DOHH2 (cell line): ENCODE results near the gene STT3B.

Experiments
- H3F3A ChIP-seq: fragments of 200-600 bp; sonication (generic), shearing (Covaris generic); 2 replicates; pipeline ENCODE4 v1.6.0; 2016; ENCODE audit warnings: antibody characterized with exemption, mild to moderate bottlenecking; ENCODE audit not compliant: control insufficient read depth, insufficient read depth
- H3K27ac ChIP-seq: fragments of 200-600 bp; sonication (generic); 2 replicates; pipeline ENCODE4 v1.5.1; 2014; ENCODE audit warnings: low read depth, mild to moderate bottlenecking, low read length, moderate library complexity
- H3K27me3 ChIP-seq: fragments of 200-600 bp; sonication (generic); 2 replicates; pipeline ENCODE4 v1.6.1; 2014; ENCODE audit warnings: mild to moderate bottlenecking, low read length, mixed read lengths; ENCODE audit not compliant: control insufficient read depth
- H3K36me3 ChIP-seq: fragments of 200-600 bp; sonication (generic); 2 replicates; pipeline ENCODE4 v1.6.1; 2014; ENCODE audit warnings: mild to moderate bottlenecking, low read length, moderate library complexity, mixed read lengths; ENCODE audit not compliant: control insufficient read depth
- H3K4me1 ChIP-seq: fragments of 200-600 bp; sonication (generic); 2 replicates; pipeline ENCODE4 v1.6.1; 2014; ENCODE audit warnings: mild to moderate bottlenecking, low read length, mixed read lengths; ENCODE audit not compliant: control insufficient read depth
- H3K4me2 ChIP-seq: fragments of 200-600 bp; sonication (generic); 2 replicates; pipeline ENCODE4 v1.6.0; 2014; ENCODE audit warnings: mild to moderate bottlenecking, low read length, moderate library complexity
- H3K4me3 ChIP-seq: fragments of 200-600 bp; sonication (generic); 2 replicates; pipeline ENCODE4 v1.5.1; 2014; ENCODE audit warnings: mild to moderate bottlenecking, low read length, mixed read lengths
- H3K79me2 ChIP-seq: fragments of 200-600 bp; sonication (generic); 2 replicates; pipeline ENCODE4 v1.6.1; 2014; ENCODE audit warnings: mild to moderate bottlenecking, low read length, mixed read lengths; ENCODE audit not compliant: control insufficient read depth
- H3K9me2 ChIP-seq: fragments of 200-600 bp; sonication (generic); replicated peaks from 2 replicates; pipeline ENCODE4 v1.6.1; 2014; ENCODE audit warnings: mild to moderate bottlenecking, low read length, mixed read lengths; ENCODE audit not compliant: control insufficient read depth
- H3K9me3 ChIP-seq: fragments of 200-600 bp; sonication (generic); 2 replicates; pipeline ENCODE4 v1.6.1; 2014; ENCODE audit warnings: antibody characterized with exemption, low read length, mixed read lengths; ENCODE audit not compliant: control insufficient read depth, insufficient read depth
- H4K20me1 ChIP-seq: fragments of 200-600 bp; sonication (generic); 2 replicates; pipeline ENCODE4 v1.6.0; 2014; ENCODE audit warnings: low read depth, mild to moderate bottlenecking, antibody characterized with exemption, low read length, moderate library complexity; ENCODE audit not compliant: control insufficient read depth, insufficient read depth
- EZH2phosphoT487 ChIP-seq: fragments of 200-600 bp; sonication (generic); IDR thresholded peaks from 2 replicates; pipeline ENCODE4 v1.6.1; 2017; ENCODE audit warnings: borderline replicate concordance, mild to moderate bottlenecking, antibody characterized with exemption, low read length, moderate library complexity, mixed read lengths
- TF ChIP-seq, protein P1 (sequence below): fragments of 200-600 bp; sonication (generic); IDR thresholded peaks from one replicate; pipeline ENCODE4 v1.5.1; 2014; ENCODE audit warnings: antibody characterized with exemption, mild to moderate bottlenecking, low read depth, low read length; ENCODE audit not compliant: poor library complexity, severe bottlenecking

STT3B gene

GRCh38 chr3:31572236-31573004, 39.7 kb downstream of the STT3B start:
- peaks cover 10% of the 10 kb centered on the region for H3F3A ChIP-seq
- no peaks in the 10 kb centered on the region for H3K9me3 ChIP-seq
- H3K27me3 ChIP-seq = no peaks in the 10 kb centered on the region
- TF ChIP-seq EZH2phosphoT487 = no peak
- TF ChIP-seq, protein P1, sequence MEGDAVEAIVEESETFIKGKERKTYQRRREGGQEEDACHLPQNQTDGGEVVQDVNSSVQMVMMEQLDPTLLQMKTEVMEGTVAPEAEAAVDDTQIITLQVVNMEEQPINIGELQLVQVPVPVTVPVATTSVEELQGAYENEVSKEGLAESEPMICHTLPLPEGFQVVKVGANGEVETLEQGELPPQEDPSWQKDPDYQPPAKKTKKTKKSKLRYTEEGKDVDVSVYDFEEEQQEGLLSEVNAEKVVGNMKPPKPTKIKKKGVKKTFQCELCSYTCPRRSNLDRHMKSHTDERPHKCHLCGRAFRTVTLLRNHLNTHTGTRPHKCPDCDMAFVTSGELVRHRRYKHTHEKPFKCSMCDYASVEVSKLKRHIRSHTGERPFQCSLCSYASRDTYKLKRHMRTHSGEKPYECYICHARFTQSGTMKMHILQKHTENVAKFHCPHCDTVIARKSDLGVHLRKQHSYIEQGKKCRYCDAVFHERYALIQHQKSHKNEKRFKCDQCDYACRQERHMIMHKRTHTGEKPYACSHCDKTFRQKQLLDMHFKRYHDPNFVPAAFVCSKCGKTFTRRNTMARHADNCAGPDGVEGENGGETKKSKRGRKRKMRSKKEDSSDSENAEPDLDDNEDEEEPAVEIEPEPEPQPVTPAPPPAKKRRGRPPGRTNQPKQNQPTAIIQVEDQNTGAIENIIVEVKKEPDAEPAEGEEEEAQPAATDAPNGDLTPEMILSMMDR = no peak
- peak overlapping the region; percentile 14 for H3K4me3 ChIP-seq
- peaks cover 52% of the 10 kb centered on the region for H3K4me1 ChIP-seq
- peaks cover 20% of the 10 kb centered on the region for H3K36me3 ChIP-seq
- peaks cover 3% of the 10 kb centered on the region for H4K20me1 ChIP-seq
- H3K27ac ChIP-seq = peak overlapping the region; percentile 14; the same call in 1 of the 2 replicates
- no peaks in the 10 kb centered on the region for H3K9me2 ChIP-seq
- peaks cover 97% of the 10 kb centered on the region for H3K79me2 ChIP-seq
- H3K4me2 ChIP-seq = peak overlapping the region; percentile 42

- Histone ChIP-seq H3F3A (peaks cover 10% of the 10 kb centered on the region), H3K36me3 (peaks cover 28% of the 10 kb centered on the region), H3K9me3 (no peaks in the 10 kb centered on the region), H3K9me2 (no peaks in the 10 kb centered on the region), H3K4me3 (peak overlapping the region; percentile 14), H4K20me1 (no peaks in the 10 kb centered on the region; the same call in 1 of the 2 replicates), H3K4me1 (peaks cover 46% of the 10 kb centered on the region), H3K4me2 (peak overlapping the region; percentile 42), H3K27ac (peak overlapping the region; percentile 14; the same call in 1 of the 2 replicates), H3K27me3 (no peaks in the 10 kb centered on the region), H3K79me2 (peaks cover 97% of the 10 kb centered on the region)
- no peak for TF ChIP-seq EZH2phosphoT487
- TF ChIP-seq, protein P1 = no peak
Measured at GRCh38 chr3:31573036-31573779, 40.5 kb downstream of the STT3B start.

DNA sequence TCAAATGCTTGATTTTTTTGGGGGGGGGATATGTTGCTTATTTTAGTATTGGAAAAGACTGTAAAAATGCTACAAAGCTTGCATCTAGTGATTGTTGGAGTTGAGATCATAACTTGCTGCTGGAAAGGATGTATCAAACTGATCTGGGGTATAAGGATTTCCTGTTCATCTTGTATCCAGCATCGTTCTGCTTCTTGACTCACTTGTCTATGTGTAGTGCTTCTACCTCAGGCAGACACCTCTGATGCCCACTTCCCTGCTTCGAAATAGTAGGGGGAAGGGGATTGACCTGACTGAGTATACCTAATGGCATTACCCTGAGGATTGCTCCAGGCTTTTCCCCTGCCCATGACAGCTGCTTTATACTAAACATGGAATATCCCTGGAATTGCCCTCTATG, 42.7 kb downstream of the STT3B start:
- TF ChIP-seq EZH2phosphoT487 = no peak
- Histone ChIP-seq H3K9me3 (no peaks in the 10 kb centered on the region), H3K79me2 (peaks cover 94% of the 10 kb centered on the region), H3K4me3 (no peak overlapping the region), H3K4me2 (no peak overlapping the region), H3K9me2 (no peaks in the 10 kb centered on the region), H3K27ac (no peak overlapping the region), H4K20me1 (no peaks in the 10 kb centered on the region; the same call in 1 of the 2 replicates), H3F3A (peaks cover 12% of the 10 kb centered on the region), H3K4me1 (peaks cover 35% of the 10 kb centered on the region), H3K27me3 (no peaks in the 10 kb centered on the region), H3K36me3 (peaks cover 45% of the 10 kb centered on the region)

DNA sequence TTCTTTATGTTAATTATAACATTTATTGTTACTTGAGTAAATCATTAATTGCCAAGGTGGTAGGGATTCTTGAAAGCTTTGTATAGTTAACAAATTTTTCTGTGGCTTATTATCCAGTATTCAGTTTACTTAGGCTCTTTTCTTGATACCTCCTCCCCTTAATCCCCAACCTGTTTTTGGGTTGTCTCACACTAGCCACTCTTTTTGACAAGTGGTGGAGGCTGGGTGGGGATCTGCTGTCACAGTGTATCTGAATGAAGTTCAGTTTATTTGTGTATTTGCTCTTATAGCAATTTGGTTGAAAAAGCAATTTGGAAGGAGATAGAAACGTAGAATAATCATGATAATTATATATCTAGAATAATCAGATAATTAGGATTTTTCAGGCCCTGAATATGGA, 43.8 kb downstream of the STT3B start:
- H3K4me2 ChIP-seq = no peak overlapping the region
- H3K4me1 ChIP-seq = peaks cover 25% of the 10 kb centered on the region
- no peaks in the 10 kb centered on the region for H3K9me3 ChIP-seq
- no peaks in the 10 kb centered on the region for H3K9me2 ChIP-seq
- peaks cover 51% of the 10 kb centered on the region for H3K36me3 ChIP-seq
- H3F3A ChIP-seq = peaks cover 13% of the 10 kb centered on the region
- H3K27ac ChIP-seq = no peak overlapping the region
- no peak overlapping the region for H3K4me3 ChIP-seq
- no peaks in the 10 kb centered on the region; the same call in 1 of the 2 replicates for H4K20me1 ChIP-seq
- peaks cover 91% of the 10 kb centered on the region for H3K79me2 ChIP-seq
- no peaks in the 10 kb centered on the region for H3K27me3 ChIP-seq
- TF ChIP-seq, protein P1 = no peak
- no peak for TF ChIP-seq EZH2phosphoT487
